Keratinocyte (primary cell): Measurements from ENCODE around the gene KIAA0825. TPM values are rescaled to one million over a fixed set of nuclear protein-coding genes. Genes with fewer than 3 reads are reported as not detected.
A peak's percentile ranks its signal among the peaks of the same experiment; 100 is the strongest.

Source experiments
- DNase-seq: peaks from one replicate; pipeline ENCODE4 v3.0.0-alpha.2; 2011; ENCODE audit warnings: low read depth, missing footprints, low spot score
- FAIRE-seq: peaks from 2 replicates; lab custom pipeline; 2011; peaks lifted over from hg19 to GRCh38; lab: Jason Lieb, UNC
- H2AFZ ChIP-seq: 2 replicates; pipeline ENCODE4 v1.6.0; 2012; ENCODE audit warnings: low read length, control low read depth, inconsistent platforms; ENCODE audit not compliant: control insufficient read depth
- H3K27ac ChIP-seq: 2 replicates; pipeline ENCODE4 v1.5.1; 2011; ENCODE audit warnings: low read length; ENCODE audit not compliant: control insufficient read depth, insufficient read depth
- H3K27me3 ChIP-seq: 3 replicates; pipeline ENCODE4 v1.6.0; 2011; ENCODE audit warnings: low read length; ENCODE audit not compliant: control insufficient read depth, insufficient read depth; ENCODE audit errors: extremely low read depth
- H3K36me3 ChIP-seq, 2 experiments: 2 replicates in 1 of 2; 3 replicates in 1 of 2; pipeline ENCODE4 v1.5.1; 2011; ENCODE audit warnings: low read length in 2 of 2, mild to moderate bottlenecking in 1 of 2; ENCODE audit not compliant: control insufficient read depth in 2 of 2, insufficient read depth in 2 of 2; ENCODE audit errors: extremely low read depth in 1 of 2
- H3K4me1 ChIP-seq: 3 replicates; pipeline ENCODE4 v1.5.1; 2011; ENCODE audit warnings: low read length; ENCODE audit not compliant: control insufficient read depth, insufficient read depth; ENCODE audit errors: extremely low read depth
- H3K4me2 ChIP-seq: 3 replicates; pipeline ENCODE4 v1.6.0; 2011; ENCODE audit warnings: low read depth, low read length; ENCODE audit not compliant: control insufficient read depth, insufficient read depth; ENCODE audit errors: extremely low read depth
- H3K4me3 ChIP-seq, 3 experiments: fragments of 200-600 bp in 1 of 3; sonication (generic) in 1 of 3; 2 replicates in 2 of 3; 3 replicates in 1 of 3; pipeline ENCODE4 v1.5.1; 2011 to 2016; ENCODE audit warnings: low read length in 3 of 3, mild to moderate bottlenecking in 3 of 3, control low read depth in 2 of 3, inconsistent platforms in 1 of 3, low read depth in 1 of 3, mixed read lengths in 1 of 3, mixed run types in 1 of 3, moderate library complexity in 1 of 3; ENCODE audit not compliant: control insufficient read depth in 2 of 3, insufficient read depth in 2 of 3; ENCODE audit errors: extremely low read depth in 1 of 3
- H3K79me2 ChIP-seq: 2 replicates; pipeline ENCODE4 v1.6.0; 2012; ENCODE audit warnings: low read length; ENCODE audit not compliant: control insufficient read depth, insufficient read depth
- H3K9ac ChIP-seq: 3 replicates; pipeline ENCODE4 v1.6.0; 2011; ENCODE audit warnings: low read length; ENCODE audit not compliant: control insufficient read depth, insufficient read depth; ENCODE audit errors: extremely low read depth
- H3K9me1 ChIP-seq: 3 replicates; pipeline ENCODE4 v1.6.0; 2011; ENCODE audit warnings: low read length; ENCODE audit not compliant: control insufficient read depth, insufficient read depth; ENCODE audit errors: extremely low read depth
- H3K9me3 ChIP-seq: 2 replicates; pipeline ENCODE4 v1.5.1; 2012; ENCODE audit warnings: low read depth, low read length; ENCODE audit not compliant: control insufficient read depth
- H4K20me1 ChIP-seq: 3 replicates; pipeline ENCODE4 v1.6.0; 2011; ENCODE audit warnings: low read length; ENCODE audit not compliant: control insufficient read depth, insufficient read depth; ENCODE audit errors: extremely low read depth
- CTCF ChIP-seq, 3 experiments: IDR thresholded peaks in 1 of 3; conservative IDR thresholded peaks in 1 of 3; optimal IDR thresholded peaks in 1 of 3; 2 replicates in 2 of 3; 3 replicates in 1 of 3; pipeline versions ENCODE3 to v1.5.1; 2011; ENCODE audit warnings: low read length in 3 of 3, mild to moderate bottlenecking in 3 of 3, moderate library complexity in 2 of 3, control low read depth in 1 of 3, inconsistent platforms in 1 of 3; ENCODE audit not compliant: insufficient read depth in 2 of 3; ENCODE audit errors: extremely low read depth in 1 of 3
- EZH2 ChIP-seq: IDR thresholded peaks from one replicate; pipeline ENCODE4 v1.6.1; 2012; ENCODE audit warnings: inconsistent platforms, mild to moderate bottlenecking, low read length, moderate library complexity
- dilution Hi-C: fragments of 300-500 bp; cut with MboI; formaldehyde crosslinking; loops from one replicate; pipeline ENCODE4 v1.7.0; 2020; ENCODE audit warnings: low sequenced_read_pairs; ENCODE audit not compliant: extremely low pct_ligation_motif_present
- polyA plus RNA-seq, 5 experiments: library from polyadenylated mRNA; depleted of rRNA in 3 of 5; stranded (reverse) in 3 of 5; stranded (forward) in 1 of 5; unstranded in 1 of 5; fragments of >200 nt; gene quantifications; 1 replicate in 1 of 5; 2 replicates in 3 of 5; 3 replicates in 1 of 5; pipeline versions ENCODE4 v1.2.1 to v1.2.3, GENCODE V29; 2011 to 2012; ENCODE audit warnings: missing spikeins in 2 of 5, low read depth in 1 of 5, low replicate concordance in 1 of 5

KIAA0825 gene
- polyA plus RNA-seq, 1 donor (not counting 4 experiments of a cell fraction or from before 2014, with no cell fraction given) = 1.2 TPM

GRCh38 chr5:94613583-94613982 lies 4.8 kb downstream of the KIAA0825 start:
- Histone ChIP-seq H3K36me3 (no peaks in the 10 kb centered on the region), H2AFZ (no peak overlapping the region), H3K9me3 (no peaks in the 10 kb centered on the region), H4K20me1 (no peaks in the 10 kb centered on the region), H3K4me2 (no peak overlapping the region), H3K79me2 (peaks cover 10% of the 10 kb centered on the region), H3K4me3 (no peak overlapping the region), H3K27me3 (no peaks in the 10 kb centered on the region), H3K9me1 (no peaks in the 10 kb centered on the region), H3K4me1 (peaks cover 8% of the 10 kb centered on the region), H3K27ac (no peak overlapping the region), H3K9ac (no peak overlapping the region)
- FAIRE-seq (no peak), DNase-seq (no peak)
- peak in 1 of 3 experiments; percentile 20 for TF ChIP-seq CTCF (optimal IDR thresholded peaks at IDR 0.05 in 1 of 3, IDR thresholded peaks at IDR 0.05 in 1 of 3, conservative IDR thresholded peaks at IDR 0.05 in 1 of 3; ENCODE audit: extremely low read depth in 1 of 3, insufficient read depth in 2 of 3, low read length in 3 of 3)
- no peak for TF ChIP-seq EZH2
- dilution Hi-C loops = no loop called here

- Histone ChIP-seq H4K20me1 (no peaks in the 10 kb centered on the region), H3K79me2 (no peaks in the 10 kb centered on the region), H3K9ac (no peak overlapping the region), H3K27ac (no peak overlapping the region), H3K9me3 (no peaks in the 10 kb centered on the region), H2AFZ (no peak overlapping the region), H3K4me3 (no peak overlapping the region), H3K9me1 (no peaks in the 10 kb centered on the region), H3K36me3 (no peaks in the 10 kb centered on the region), H3K27me3 (no peaks in the 10 kb centered on the region), H3K4me1 (no peaks in the 10 kb centered on the region), H3K4me2 (no peak overlapping the region)
- no peak for TF ChIP-seq EZH2
- no peak for TF ChIP-seq CTCF (optimal IDR thresholded peaks at IDR 0.05 in 1 of 3, IDR thresholded peaks at IDR 0.05 in 1 of 3, conservative IDR thresholded peaks at IDR 0.05 in 1 of 3; ENCODE audit: extremely low read depth in 1 of 3, insufficient read depth in 2 of 3, low read length in 3 of 3)
- DNase-seq (no peak), FAIRE-seq (no peak)
- dilution Hi-C loops = no loop called here
Observed at GRCh38 chr5:94595281-94595840, 23.0 kb downstream of the KIAA0825 start.
